Measurements from ENCODE around the gene CCR5AS. TPM values are rescaled to one million over a fixed set of nuclear protein-coding genes. Genes with fewer than 3 reads are reported as not detected.

Gene CCR5AS

DNA sequence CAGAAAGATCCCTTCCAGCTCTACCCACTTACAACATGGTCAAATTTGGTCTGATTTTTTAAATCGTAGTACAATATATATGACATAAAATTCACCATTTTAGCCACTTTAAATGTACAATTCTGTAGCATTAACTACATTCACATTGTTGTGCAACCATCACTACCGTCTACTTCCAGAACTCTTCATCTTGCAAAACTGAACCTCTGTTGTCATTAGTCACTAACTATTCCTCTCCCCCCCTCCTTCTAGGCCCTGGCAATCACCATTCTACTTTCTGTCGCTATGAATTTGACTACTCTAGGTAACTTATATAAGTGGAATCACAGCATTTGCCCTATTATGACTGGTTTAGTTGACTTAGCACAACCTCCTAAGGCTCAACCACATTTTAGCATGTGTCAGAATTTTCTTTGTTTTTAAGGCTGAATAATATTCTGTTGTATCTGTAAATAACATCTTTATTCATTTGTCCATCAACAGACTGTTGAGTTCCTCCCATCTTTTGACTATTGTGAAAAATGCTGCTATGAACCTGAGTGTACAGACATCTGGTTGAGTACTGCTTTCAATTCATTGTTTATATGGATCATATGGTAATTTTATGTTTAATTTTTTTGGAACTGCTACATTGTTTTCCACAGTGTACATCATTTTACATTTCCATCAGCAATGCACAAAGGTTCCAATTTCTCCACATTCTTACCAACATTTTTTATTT is 88.5 kb downstream of the CCR5AS start:
- Mint-ChIP-seq H3K36me3 (ENCODE audit: low read depth) (no peaks in the 10 kb centered on the region), H3K27ac (ENCODE audit: unreplicated experiment) (no peak overlapping the region)

DNA sequence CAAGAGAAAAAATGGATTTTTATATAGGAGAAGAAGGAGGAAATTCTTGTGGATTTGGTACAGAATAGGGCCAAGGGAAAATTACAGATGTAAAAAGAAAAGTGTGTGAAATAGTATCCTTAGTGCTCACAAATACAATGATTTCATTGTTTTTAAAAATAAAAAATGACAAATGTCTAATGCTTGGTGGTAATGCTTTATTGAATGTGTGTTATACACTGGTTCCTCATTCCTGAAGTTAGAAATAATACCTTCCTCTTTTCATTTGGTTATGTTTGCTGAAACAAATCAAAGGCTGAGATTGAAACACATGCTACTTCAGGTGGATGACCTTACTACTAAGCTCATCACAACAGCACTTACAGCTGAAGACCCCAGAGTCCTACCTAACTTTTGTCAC is 90.7 kb downstream of the CCR5AS start:
- Mint-ChIP-seq H3K4me1 (no peaks in the 10 kb centered on the region), H3K9me3 (peaks cover 9% of the 10 kb centered on the region)

More for the DNA sequence above, 88.5 kb downstream of the CCR5AS start:
- Mint-ChIP-seq H3K4me3 (no peak overlapping the region), H3K27me3 (ENCODE audit: low read depth) (peaks cover 39% of the 10 kb centered on the region), H3K9me3 (peaks cover 12% of the 10 kb centered on the region), H3K4me1 (no peaks in the 10 kb centered on the region)
- DNase-seq (ENCODE audit: low read depth, low spot score), result no peak
- TF ChIP-seq, protein P1, sequence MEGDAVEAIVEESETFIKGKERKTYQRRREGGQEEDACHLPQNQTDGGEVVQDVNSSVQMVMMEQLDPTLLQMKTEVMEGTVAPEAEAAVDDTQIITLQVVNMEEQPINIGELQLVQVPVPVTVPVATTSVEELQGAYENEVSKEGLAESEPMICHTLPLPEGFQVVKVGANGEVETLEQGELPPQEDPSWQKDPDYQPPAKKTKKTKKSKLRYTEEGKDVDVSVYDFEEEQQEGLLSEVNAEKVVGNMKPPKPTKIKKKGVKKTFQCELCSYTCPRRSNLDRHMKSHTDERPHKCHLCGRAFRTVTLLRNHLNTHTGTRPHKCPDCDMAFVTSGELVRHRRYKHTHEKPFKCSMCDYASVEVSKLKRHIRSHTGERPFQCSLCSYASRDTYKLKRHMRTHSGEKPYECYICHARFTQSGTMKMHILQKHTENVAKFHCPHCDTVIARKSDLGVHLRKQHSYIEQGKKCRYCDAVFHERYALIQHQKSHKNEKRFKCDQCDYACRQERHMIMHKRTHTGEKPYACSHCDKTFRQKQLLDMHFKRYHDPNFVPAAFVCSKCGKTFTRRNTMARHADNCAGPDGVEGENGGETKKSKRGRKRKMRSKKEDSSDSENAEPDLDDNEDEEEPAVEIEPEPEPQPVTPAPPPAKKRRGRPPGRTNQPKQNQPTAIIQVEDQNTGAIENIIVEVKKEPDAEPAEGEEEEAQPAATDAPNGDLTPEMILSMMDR (conservative IDR thresholded peaks at IDR 0.05), result no peak

DNA sequence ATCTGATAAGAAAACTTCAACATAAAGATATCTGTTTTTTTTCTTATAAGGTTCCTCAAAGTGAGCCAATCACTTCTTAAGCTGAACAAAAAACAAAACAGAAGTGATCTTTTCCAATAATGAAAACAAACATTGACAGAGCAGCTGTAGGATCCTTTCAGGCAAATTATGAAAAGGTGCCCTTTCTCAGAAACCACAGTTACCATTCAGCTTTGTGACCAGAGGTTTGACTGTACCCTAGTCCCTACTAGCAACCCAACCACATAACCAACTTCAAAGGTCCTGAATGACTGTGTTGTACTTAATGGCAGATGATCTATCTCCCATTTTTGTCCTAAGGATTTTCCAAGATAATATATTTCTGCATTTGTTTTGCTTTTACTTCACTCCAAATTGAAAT is 92.3 kb downstream of the CCR5AS start:
- H3K4me3 Mint-ChIP-seq, result no peak overlapping the region
- DNase-seq (ENCODE audit: low read depth, low spot score), result no peak
- peaks cover 22% of the 10 kb centered on the region for H3K27me3 Mint-ChIP-seq (ENCODE audit: low read depth)
- TF ChIP-seq, protein P1 (conservative IDR thresholded peaks at IDR 0.05), result no peak
- H3K4me1 Mint-ChIP-seq, result no peaks in the 10 kb centered on the region
- H3K27ac Mint-ChIP-seq (ENCODE audit: unreplicated experiment), result no peak overlapping the region
- no peaks in the 10 kb centered on the region for H3K36me3 Mint-ChIP-seq (ENCODE audit: low read depth)
- H3K9me3 Mint-ChIP-seq, result peaks cover 5% of the 10 kb centered on the region

More for the DNA sequence above, 90.7 kb downstream of the CCR5AS start:
- no peak overlapping the region for H3K27ac Mint-ChIP-seq (ENCODE audit: unreplicated experiment)
- no peak for DNase-seq (ENCODE audit: low read depth, low spot score)
- H3K4me3 Mint-ChIP-seq, result no peak overlapping the region
- peaks cover 25% of the 10 kb centered on the region for H3K27me3 Mint-ChIP-seq (ENCODE audit: low read depth)
- TF ChIP-seq, protein P1 (conservative IDR thresholded peaks at IDR 0.05), result no peak
- H3K36me3 Mint-ChIP-seq (ENCODE audit: low read depth), result no peaks in the 10 kb centered on the region

Other genes with a start within 250 kb of the CCR5AS start
- gene CCR1, start 198.8 kb downstream of the CCR5AS start, total RNA-seq, result 0.12 TPM in 1 of 2 replicates, not detected in the other
- gene CCR3, start 164.6 kb downstream of the CCR5AS start, total RNA-seq, result not detected in 2 replicates
- gene CCR2, start 53.0 kb downstream of the CCR5AS start, total RNA-seq, result not detected in 2 replicates
- not detected in 2 replicates for gene CCR5, start 36.1 kb downstream of the CCR5AS start, total RNA-seq
- not detected in 2 replicates for gene CCRL2, start 193 bp upstream of the CCR5AS start, total RNA-seq
- gene LTF, start 57.8 kb upstream of the CCR5AS start, total RNA-seq, result not detected in 2 replicates
- not detected in 2 replicates for gene RTP3, start 90.9 kb upstream of the CCR5AS start, total RNA-seq
- gene LRRC2, start 159.2 kb upstream of the CCR5AS start, total RNA-seq, result 0.12 TPM in 1 of 2 replicates, not detected in the other
- gene FAM240A, start 205.5 kb upstream of the CCR5AS start, total RNA-seq, result not detected in 2 replicates